MM.1S (cell line): ENCODE measurements around the gene TIGD2.

Experiments
- EZH2phosphoT487 ChIP-seq: fragments of 300-600 bp; sonication (generic); IDR thresholded peaks from 2 replicates; pipeline ENCODE4 v1.6.1; 2018; ENCODE audit warnings: antibody characterized with exemption, low read length
- TF ChIP-seq, protein P1 (sequence below): fragments of 300-600 bp; sonication (generic); IDR thresholded peaks from 2 replicates; pipeline ENCODE4 v1.5.1; 2016; ENCODE audit warnings: antibody characterized with exemption, low read length, mixed read lengths

DNA sequence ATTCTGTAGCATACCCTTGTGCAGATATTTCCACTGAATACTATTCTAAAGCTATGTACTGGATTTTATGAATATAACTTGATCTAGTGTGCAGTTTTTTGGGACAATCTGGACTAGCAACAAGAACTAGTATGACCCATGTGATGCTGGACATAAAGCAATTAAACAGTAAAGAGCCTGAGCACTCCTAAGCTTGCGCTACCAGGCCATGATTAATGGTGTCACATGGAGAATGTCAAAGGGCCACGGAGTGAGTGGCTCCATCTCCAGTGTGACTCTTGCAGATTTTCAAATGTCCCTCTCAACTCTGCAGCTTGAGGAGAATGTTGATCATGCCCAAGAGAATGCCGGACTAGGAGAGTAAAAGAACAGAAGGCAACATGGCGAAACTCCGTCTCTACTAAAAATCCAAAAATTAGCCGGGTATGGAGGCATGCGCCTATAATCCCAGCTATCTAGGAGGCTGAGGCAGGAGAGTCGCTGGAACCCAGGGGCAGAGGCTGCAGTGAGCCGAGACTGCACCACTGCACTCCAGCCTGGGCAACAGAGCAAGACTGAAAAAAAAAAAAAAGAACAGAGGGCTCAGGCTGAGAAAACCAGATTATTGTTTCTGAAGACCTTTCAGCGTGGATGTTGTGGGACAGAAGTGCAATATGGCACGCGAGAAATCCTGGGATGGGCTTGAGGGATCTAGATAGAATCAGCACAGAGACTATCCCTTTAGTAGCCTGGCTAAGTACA lies 45.0 kb downstream of the TIGD2 start:
- TF ChIP-seq, protein P1, sequence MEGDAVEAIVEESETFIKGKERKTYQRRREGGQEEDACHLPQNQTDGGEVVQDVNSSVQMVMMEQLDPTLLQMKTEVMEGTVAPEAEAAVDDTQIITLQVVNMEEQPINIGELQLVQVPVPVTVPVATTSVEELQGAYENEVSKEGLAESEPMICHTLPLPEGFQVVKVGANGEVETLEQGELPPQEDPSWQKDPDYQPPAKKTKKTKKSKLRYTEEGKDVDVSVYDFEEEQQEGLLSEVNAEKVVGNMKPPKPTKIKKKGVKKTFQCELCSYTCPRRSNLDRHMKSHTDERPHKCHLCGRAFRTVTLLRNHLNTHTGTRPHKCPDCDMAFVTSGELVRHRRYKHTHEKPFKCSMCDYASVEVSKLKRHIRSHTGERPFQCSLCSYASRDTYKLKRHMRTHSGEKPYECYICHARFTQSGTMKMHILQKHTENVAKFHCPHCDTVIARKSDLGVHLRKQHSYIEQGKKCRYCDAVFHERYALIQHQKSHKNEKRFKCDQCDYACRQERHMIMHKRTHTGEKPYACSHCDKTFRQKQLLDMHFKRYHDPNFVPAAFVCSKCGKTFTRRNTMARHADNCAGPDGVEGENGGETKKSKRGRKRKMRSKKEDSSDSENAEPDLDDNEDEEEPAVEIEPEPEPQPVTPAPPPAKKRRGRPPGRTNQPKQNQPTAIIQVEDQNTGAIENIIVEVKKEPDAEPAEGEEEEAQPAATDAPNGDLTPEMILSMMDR, result no peak
- TF ChIP-seq EZH2phosphoT487, result no peak
